Endothelial cell of umbilical vein (primary cell): Measurements from ENCODE around the gene MBD5. TPM values are rescaled to one million over a fixed set of nuclear protein-coding genes. Genes with fewer than 3 reads are reported as not detected.

Experiments used
- BruUV-seq: library from RNA; stranded (reverse); fragments of 400-500 nt; replicated peaks from 2 replicates; lab custom pipeline; 2021; lab: Mats Ljungman, UMichigan
- CTCF ChIA-PET: fragments of 300-600, 350-600 bp; sonication (Branson Sonifier 250); formaldehyde crosslinking; loops from one replicate; lab custom pipeline; 2021; ENCODE audit warnings: antibody characterized with exemption, inconsistent platforms; lab: Charles Lee
- POLR2A ChIA-PET: fragments of 300-600, 350-600 bp; sonication (Branson Sonifier 250); formaldehyde crosslinking; loops from one replicate; lab custom pipeline; 2021; ENCODE audit warnings: antibody characterized with exemption, inconsistent platforms; lab: Charles Lee
- DNase-seq: peaks from one replicate; pipeline ENCODE4 v3.0.0-alpha.2; 2011; ENCODE audit warnings: low read depth, low spot score
- FAIRE-seq: peaks from 2 replicates; lab custom pipeline; 2011; peaks lifted over from hg19 to GRCh38; lab: Jason Lieb, UNC
- H2AFZ ChIP-seq: 2 replicates; pipeline ENCODE4 v1.6.0; 2012; ENCODE audit warnings: low read depth, low read length, control low read depth, inconsistent platforms
- H3K27ac ChIP-seq: 2 replicates; pipeline ENCODE4 v1.5.1; 2011; ENCODE audit warnings: low read depth, mild to moderate bottlenecking, control low read depth, low read length, moderate library complexity; ENCODE audit not compliant: insufficient read depth
- H3K27me3 ChIP-seq, 2 experiments: 2 replicates each; pipeline versions ENCODE4 v1.6.0 to v1.6.1; 2011; ENCODE audit warnings: low read length in 2 of 2, mixed read lengths in 1 of 2; ENCODE audit not compliant: control insufficient read depth in 2 of 2, insufficient read depth in 2 of 2
- H3K36me3 ChIP-seq, 2 experiments: 2 replicates in 1 of 2; 3 replicates in 1 of 2; pipeline ENCODE4 v1.5.1; 2011; ENCODE audit warnings: low read length in 2 of 2, mild to moderate bottlenecking in 1 of 2, moderate library complexity in 1 of 2; ENCODE audit not compliant: control insufficient read depth in 2 of 2, insufficient read depth in 2 of 2; ENCODE audit errors: extremely low read depth in 1 of 2
- H3K4me1 ChIP-seq: 3 replicates; pipeline ENCODE4 v1.5.1; 2011; ENCODE audit warnings: mild to moderate bottlenecking, low read length; ENCODE audit not compliant: control insufficient read depth, insufficient read depth; ENCODE audit errors: extremely low read depth
- H3K4me2 ChIP-seq: 2 replicates; pipeline ENCODE4 v1.6.1; 2011; ENCODE audit warnings: low read length, control low read depth, mixed read lengths; ENCODE audit not compliant: insufficient read depth
- H3K4me3 ChIP-seq, 3 experiments: fragments of 200-600 bp in 1 of 3; sonication (generic), shearing (Covaris generic) in 1 of 3; replicated peaks in 1 of 3; 2 replicates each; pipeline ENCODE4 v1.5.1; 2011 to 2016; ENCODE audit warnings: control low read depth in 3 of 3, low read length in 3 of 3, mild to moderate bottlenecking in 2 of 3, inconsistent platforms in 1 of 3, low read depth in 1 of 3, moderate library complexity in 1 of 3; ENCODE audit not compliant: insufficient read depth in 1 of 3
- H3K79me2 ChIP-seq: 2 replicates; pipeline ENCODE4 v1.6.0; 2012; ENCODE audit warnings: low read length, inconsistent platforms; ENCODE audit not compliant: control insufficient read depth, insufficient read depth
- H3K9ac ChIP-seq: replicated peaks from 2 replicates; pipeline ENCODE3; 2011; ENCODE audit warnings: low read length, control low read depth; ENCODE audit not compliant: insufficient read depth; ENCODE audit errors: extremely low read depth
- H3K9me1 ChIP-seq: replicated peaks from 3 replicates; pipeline ENCODE4 v1.6.0; 2011; ENCODE audit warnings: mild to moderate bottlenecking, low read length; ENCODE audit not compliant: control insufficient read depth, insufficient read depth; ENCODE audit errors: extremely low read depth
- H3K9me3 ChIP-seq: replicated peaks from 2 replicates; pipeline ENCODE4 v1.5.1; 2012; ENCODE audit warnings: low read length, inconsistent platforms; ENCODE audit not compliant: control insufficient read depth, insufficient read depth
- H4K20me1 ChIP-seq: replicated peaks from 2 replicates; pipeline ENCODE3; 2011; ENCODE audit warnings: mild to moderate bottlenecking, low read length; ENCODE audit not compliant: control insufficient read depth, insufficient read depth; ENCODE audit errors: extremely low read depth
- EZH2 ChIP-seq: IDR thresholded peaks from 2 replicates; pipeline ENCODE4 v1.6.1; 2012; ENCODE audit warnings: borderline replicate concordance, low read depth, mild to moderate bottlenecking, moderate library complexity, low read length, inconsistent platforms; ENCODE audit not compliant: severe bottlenecking
- FOS ChIP-seq: IDR thresholded peaks from 2 replicates; pipeline ENCODE4 v1.6.1; 2011; ENCODE audit warnings: mild to moderate bottlenecking, low read length, moderate library complexity, borderline replicate concordance; ENCODE audit not compliant: insufficient read depth
- GATA2 ChIP-seq: IDR thresholded peaks from 2 replicates; pipeline ENCODE4 v1.7.0; 2011; ENCODE audit warnings: low read depth, mild to moderate bottlenecking, moderate library complexity, mixed read lengths, low read length; ENCODE audit not compliant: insufficient read length, insufficient read depth
- JUN ChIP-seq: IDR thresholded peaks from 2 replicates; pipeline ENCODE4 v1.6.1; 2011; ENCODE audit warnings: borderline replicate concordance, low read depth; ENCODE audit not compliant: insufficient read length, insufficient read depth
- MYC ChIP-seq: IDR thresholded peaks from one replicate; pipeline ENCODE4 v1.6.1; 2011; ENCODE audit warnings: mild to moderate bottlenecking, low read depth, low read length
- POLR2A ChIP-seq: IDR thresholded peaks from 2 replicates; pipeline ENCODE4 v1.6.1; 2012; ENCODE audit warnings: low read depth, mild to moderate bottlenecking, control low read depth, low read length
- POLR2AphosphoS5 ChIP-seq: IDR thresholded peaks from 2 replicates; pipeline ENCODE4 v1.6.1; 2012; ENCODE audit warnings: low read depth, mild to moderate bottlenecking, control low read depth, low read length, moderate library complexity; ENCODE audit not compliant: insufficient read depth
- dilution Hi-C: fragments of 300-500 bp; cut with MboI; formaldehyde crosslinking; loops from one replicate; pipeline ENCODE4 v1.15.0; 2019; ENCODE audit warnings: low sequenced_read_pairs; ENCODE audit not compliant: extremely low pct_ligation_motif_present
- intact Hi-C: fragments of 100-400 bp; cut with micrococcal nuclease; formaldehyde crosslinking; loops from one replicate; pipeline ENCODE4 v1.10.0; 2022
- polyA plus RNA-seq, 4 experiments: library from polyadenylated mRNA; depleted of rRNA in 3 of 4; stranded (reverse) in 3 of 4; unstranded in 1 of 4; fragments of >200 nt; gene quantifications; 2 replicates each; pipeline versions ENCODE4 v1.2.1 to v1.2.3, GENCODE V29; 2011 to 2012; ENCODE audit warnings: missing spikeins in 1 of 4
- total RNA-seq: library from RNA; stranded (reverse); gene quantifications from 2 replicates; pipeline ENCODE4 v1.2.3, GENCODE V29; 2021
- TF ChIP-seq, protein P1 (sequence below), 2 donors: IDR thresholded peaks; 1 replicate in 1 of 2; 2 replicates in 1 of 2; pipeline ENCODE4 v1.5.1; 2011; ENCODE audit warnings: low read length in 2 of 2, mild to moderate bottlenecking in 2 of 2, moderate library complexity in 2 of 2, control low read depth in 1 of 2, inconsistent platforms in 1 of 2, low read depth in 1 of 2; ENCODE audit not compliant: insufficient read depth in 1 of 2; ENCODE audit errors: extremely low read depth in 1 of 2
- TF ChIP-seq, protein P2 (sequence below): IDR thresholded peaks from 2 replicates; pipeline ENCODE4 v1.6.1; 2011; ENCODE audit not compliant: insufficient read depth, insufficient read length

MBD5 gene
- total and polyA plus RNA-seq, 2 donors (not counting 3 experiments of a cell fraction or from before 2014, with no cell fraction given), result 11.3 to 37.0 TPM

DNA sequence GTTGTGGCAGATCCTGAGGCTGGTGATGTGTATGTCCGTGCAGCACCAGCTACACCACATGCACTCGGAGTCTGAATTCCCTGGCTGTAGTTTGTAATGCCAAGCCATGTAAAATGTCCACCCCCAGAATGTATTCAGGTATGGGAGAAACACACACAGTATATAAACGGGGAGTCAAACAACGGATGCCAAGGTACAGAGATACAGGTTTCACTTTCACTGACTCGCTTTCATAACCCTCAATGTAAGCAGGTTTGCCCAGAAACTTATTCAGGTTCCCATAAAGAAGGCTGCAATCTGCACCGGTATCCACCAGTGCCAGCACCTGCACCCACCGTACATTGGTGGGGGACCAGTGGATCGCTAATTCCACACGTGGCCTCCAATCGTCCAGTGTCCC is 237.2 kb downstream of the MBD5 start:
- TF ChIP-seq JUN (no peak), EZH2 (no peak), POLR2A (no peak), MYC (no peak)
- TF ChIP-seq, protein P1, sequence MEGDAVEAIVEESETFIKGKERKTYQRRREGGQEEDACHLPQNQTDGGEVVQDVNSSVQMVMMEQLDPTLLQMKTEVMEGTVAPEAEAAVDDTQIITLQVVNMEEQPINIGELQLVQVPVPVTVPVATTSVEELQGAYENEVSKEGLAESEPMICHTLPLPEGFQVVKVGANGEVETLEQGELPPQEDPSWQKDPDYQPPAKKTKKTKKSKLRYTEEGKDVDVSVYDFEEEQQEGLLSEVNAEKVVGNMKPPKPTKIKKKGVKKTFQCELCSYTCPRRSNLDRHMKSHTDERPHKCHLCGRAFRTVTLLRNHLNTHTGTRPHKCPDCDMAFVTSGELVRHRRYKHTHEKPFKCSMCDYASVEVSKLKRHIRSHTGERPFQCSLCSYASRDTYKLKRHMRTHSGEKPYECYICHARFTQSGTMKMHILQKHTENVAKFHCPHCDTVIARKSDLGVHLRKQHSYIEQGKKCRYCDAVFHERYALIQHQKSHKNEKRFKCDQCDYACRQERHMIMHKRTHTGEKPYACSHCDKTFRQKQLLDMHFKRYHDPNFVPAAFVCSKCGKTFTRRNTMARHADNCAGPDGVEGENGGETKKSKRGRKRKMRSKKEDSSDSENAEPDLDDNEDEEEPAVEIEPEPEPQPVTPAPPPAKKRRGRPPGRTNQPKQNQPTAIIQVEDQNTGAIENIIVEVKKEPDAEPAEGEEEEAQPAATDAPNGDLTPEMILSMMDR (IDR thresholded peaks at IDR 0.05; ENCODE audit: extremely low read depth in 1 of 2, insufficient read depth in 1 of 2, low read depth in 1 of 2, low read length in 2 of 2), result no peak
- Histone ChIP-seq H4K20me1 (no peaks in the 10 kb centered on the region), H2AFZ (no peak overlapping the region), H3K4me2 (no peak overlapping the region), H3K9ac (no peak overlapping the region), H3K36me3 (no peaks in the 10 kb centered on the region), H3K4me1 (no peaks in the 10 kb centered on the region), H3K79me2 (no peaks in the 10 kb centered on the region), H3K9me1 (no peaks in the 10 kb centered on the region), H3K27me3 (no peaks in the 10 kb centered on the region), H3K9me3 (no peaks in the 10 kb centered on the region), H3K27ac (no peak overlapping the region), H3K4me3 (no peak overlapping the region)
- FAIRE-seq, result no peak
- DNase-seq, result no peak
- BruUV-seq, result no TSS peak
- dilution Hi-C loops (no loop called here), intact Hi-C loops (no loop called here)
- POLR2A ChIA-PET, result no interaction called here
- CTCF ChIA-PET, result no interaction called here

DNA sequence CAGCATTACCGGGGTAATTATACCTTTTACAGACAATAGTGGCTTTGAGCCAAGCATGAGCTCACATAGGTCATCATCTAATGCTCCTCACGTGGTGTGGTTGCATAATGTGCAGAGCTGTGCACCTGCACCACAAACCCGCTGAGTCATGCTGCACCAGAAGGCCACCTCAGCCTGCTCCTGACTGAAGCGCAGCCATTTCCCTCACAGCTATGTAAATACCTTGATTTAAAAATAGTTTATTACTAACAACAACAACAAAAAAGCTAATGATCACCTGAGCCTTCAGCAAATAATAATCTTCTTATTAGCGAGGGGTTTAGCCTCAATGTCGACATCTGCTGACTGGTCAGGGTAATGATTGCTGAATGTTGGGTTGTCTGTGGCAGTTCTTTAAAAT is 238.8 kb downstream of the MBD5 start:
- Histone ChIP-seq H3K27ac (no peak overlapping the region), H3K36me3 (no peaks in the 10 kb centered on the region), H4K20me1 (no peaks in the 10 kb centered on the region), H3K9ac (no peak overlapping the region), H3K9me1 (no peaks in the 10 kb centered on the region), H3K4me1 (no peaks in the 10 kb centered on the region), H3K4me2 (no peak overlapping the region), H3K79me2 (no peaks in the 10 kb centered on the region), H3K9me3 (no peaks in the 10 kb centered on the region), H2AFZ (no peak overlapping the region), H3K27me3 (no peaks in the 10 kb centered on the region), H3K4me3 (no peak overlapping the region)
- CTCF ChIA-PET, result no interaction called here
- TF ChIP-seq POLR2AphosphoS5, result no peak
- no peak for TF ChIP-seq POLR2A
- no peak for TF ChIP-seq JUN
- TF ChIP-seq FOS, result no peak
- TF ChIP-seq MYC, result no peak
- no peak for TF ChIP-seq EZH2
- no peak for TF ChIP-seq GATA2
- TF ChIP-seq, protein P2, sequence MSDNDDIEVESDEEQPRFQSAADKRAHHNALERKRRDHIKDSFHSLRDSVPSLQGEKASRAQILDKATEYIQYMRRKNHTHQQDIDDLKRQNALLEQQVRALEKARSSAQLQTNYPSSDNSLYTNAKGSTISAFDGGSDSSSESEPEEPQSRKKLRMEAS, result no peak
- TF ChIP-seq, protein P1 (IDR thresholded peaks at IDR 0.05; ENCODE audit: extremely low read depth in 1 of 2, insufficient read depth in 1 of 2, low read depth in 1 of 2, low read length in 2 of 2), result no peak
- DNase-seq (peak; percentile 38), FAIRE-seq (peak; percentile 49)
- BruUV-seq, result no TSS peak
- dilution Hi-C loops, result no loop called here
- intact Hi-C loops, result no loop called here
- POLR2A ChIA-PET, result no interaction called here
